ENCODE measurements around the gene CCDC196. TPM values are rescaled to one million over a fixed set of nuclear protein-coding genes. Genes with fewer than 3 reads are reported as not detected.

Gene CCDC196
- total and polyA plus RNA-seq, 10 of the 15 experiments (the other 5 are each of a cell fraction or from before 2014, with no cell fraction given), result 0.03 to 0.52 (median 0.28) TPM; not detected in 7

GRCh38 chr14:66540038-66540437, 53.9 kb downstream of the CCDC196 start:
- Histone ChIP-seq H3K4me2 (ENCODE audit: control insufficient read depth, insufficient read depth) (no peak overlapping the region), H3K9me3 (replicated peaks; ENCODE audit: control insufficient read depth, insufficient read depth, low read length) (peaks cover 3% of the 10 kb centered on the region), H3K4me1 (ENCODE audit: control insufficient read depth, insufficient read depth, low read length) (no peaks in the 10 kb centered on the region), H3K9ac (ENCODE audit: control insufficient read depth, insufficient read depth, low read length) (no peak overlapping the region), H3K79me2 (ENCODE audit: control insufficient read depth, insufficient read depth, low read length) (peaks cover 40% of the 10 kb centered on the region), H2AFZ (ENCODE audit: control insufficient read depth, low read depth, low read length) (no peak overlapping the region), H4K20me1 (ENCODE audit: control insufficient read depth, insufficient read depth) (no peaks in the 10 kb centered on the region), H3K27me3 (replicated peaks in 1 of 2; ENCODE audit: control insufficient read depth in 2 of 2, insufficient read depth in 2 of 2, low read length in 1 of 2) (no peaks in the 10 kb centered on the region), H3K27ac (ENCODE audit: control insufficient read depth, insufficient read depth) (no peak overlapping the region), H3K4me3 (no peak overlapping the region), H3K36me3 (ENCODE audit: control insufficient read depth in 2 of 2, insufficient read depth in 2 of 2, low read length in 1 of 2) (no peaks in the 10 kb centered on the region)
- DNase-seq (ENCODE audit: low read depth, low spot score) (no peak), FAIRE-seq (no peak), ATAC-seq (no peak)
- POLR2A ChIA-PET, result no interaction called here
- 100% methylated on average over 1 of the region's 1 CpG for WGBS (ENCODE audit: insufficient coverage, insufficient replicate concordance, low lambda C conversion rate, missing lambda C conversion rate)
- BruUV-seq (replicated peaks), result no TSS peak
- SMC1A ChIA-PET (ENCODE audit: uncharacterized antibody, unreplicated experiment), result no interaction called here
- in situ Hi-C loops (cut with MboI), result no loop called here
- RAD21 ChIA-PET (ENCODE audit: unreplicated experiment), result no interaction called here
- CTCF ChIA-PET, result no interaction called here
- intact Hi-C loops (cut with micrococcal nuclease; ENCODE audit: unreplicated experiment), result no loop called here
- TF ChIP-seq REST (IDR thresholded peaks at IDR 0.05; ENCODE audit: low read depth, low read length) (no peak), STAT3 (IDR thresholded peaks at IDR 0.05; ENCODE audit: low read depth, low read length) (no peak), CHD1 (IDR thresholded peaks at IDR 0.05; ENCODE audit: low read depth, low read length) (no peak), ASH2L (IDR thresholded peaks at IDR 0.05; ENCODE audit: borderline replicate concordance, low read depth) (no peak), IRF4 (IDR thresholded peaks at IDR 0.05; ENCODE audit: low read depth, low read length) (no peak), ZNF687 (IDR thresholded peaks at IDR 0.05) (no peak), PBX3 (IDR thresholded peaks at IDR 0.05; ENCODE audit: insufficient replicate concordance, low read depth, low read length) (no peak), MXI1 (IDR thresholded peaks at IDR 0.05; ENCODE audit: low read depth, low read length) (no peak), SREBF2 (IDR thresholded peaks at IDR 0.05; ENCODE audit: low read length) (no peak), NR2F1 (conservative IDR thresholded peaks at IDR 0.05) (no peak), ZNF622 (IDR thresholded peaks at IDR 0.05) (no peak)
- TF ChIP-seq, protein P1, sequence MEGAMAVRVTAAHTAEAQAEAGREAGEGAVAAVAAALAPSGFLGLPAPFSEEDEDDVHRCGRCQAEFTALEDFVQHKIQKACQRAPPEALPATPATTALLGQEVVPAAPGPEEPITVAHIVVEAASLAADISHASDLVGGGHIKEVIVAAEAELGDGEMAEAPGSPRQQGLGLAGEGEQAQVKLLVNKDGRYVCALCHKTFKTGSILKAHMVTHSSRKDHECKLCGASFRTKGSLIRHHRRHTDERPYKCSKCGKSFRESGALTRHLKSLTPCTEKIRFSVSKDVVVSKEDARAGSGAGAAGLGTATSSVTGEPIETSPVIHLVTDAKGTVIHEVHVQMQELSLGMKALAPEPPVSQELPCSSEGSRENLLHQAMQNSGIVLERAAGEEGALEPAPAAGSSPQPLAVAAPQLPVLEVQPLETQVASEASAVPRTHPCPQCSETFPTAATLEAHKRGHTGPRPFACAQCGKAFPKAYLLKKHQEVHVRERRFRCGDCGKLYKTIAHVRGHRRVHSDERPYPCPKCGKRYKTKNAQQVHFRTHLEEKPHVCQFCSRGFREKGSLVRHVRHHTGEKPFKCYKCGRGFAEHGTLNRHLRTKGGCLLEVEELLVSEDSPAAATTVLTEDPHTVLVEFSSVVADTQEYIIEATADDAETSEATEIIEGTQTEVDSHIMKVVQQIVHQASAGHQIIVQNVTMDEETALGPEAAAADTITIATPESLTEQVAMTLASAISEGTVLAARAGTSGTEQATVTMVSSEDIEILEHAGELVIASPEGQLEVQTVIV (IDR thresholded peaks at IDR 0.05; ENCODE audit: borderline replicate concordance, partially characterized antibody), result no peak
- TF ChIP-seq, protein P2, sequence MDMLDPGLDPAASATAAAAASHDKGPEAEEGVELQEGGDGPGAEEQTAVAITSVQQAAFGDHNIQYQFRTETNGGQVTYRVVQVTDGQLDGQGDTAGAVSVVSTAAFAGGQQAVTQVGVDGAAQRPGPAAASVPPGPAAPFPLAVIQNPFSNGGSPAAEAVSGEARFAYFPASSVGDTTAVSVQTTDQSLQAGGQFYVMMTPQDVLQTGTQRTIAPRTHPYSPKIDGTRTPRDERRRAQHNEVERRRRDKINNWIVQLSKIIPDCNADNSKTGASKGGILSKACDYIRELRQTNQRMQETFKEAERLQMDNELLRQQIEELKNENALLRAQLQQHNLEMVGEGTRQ (IDR thresholded peaks at IDR 0.05; ENCODE audit: borderline replicate concordance, low read depth, low read length), result no peak
